AG10803 (cell line): ENCODE results near the gene P2RX3.

ENCODE experiments used
- DNase-seq: peaks from one replicate; pipeline ENCODE4 v3.0.0; 2010; ENCODE audit warnings: low read depth
- H3K4me3 ChIP-seq: 2 replicates; pipeline ENCODE4 v1.5.1; 2011; ENCODE audit warnings: mild to moderate bottlenecking, low read length, control low read depth
- TF ChIP-seq, protein P1 (sequence below): conservative IDR thresholded peaks from 2 replicates; pipeline ENCODE4 v1.5.1; 2011; ENCODE audit warnings: mild to moderate bottlenecking, low read length, control low read depth, inconsistent platforms

The P2RX3 gene

GRCh38 chr11:57394203-57394965, 56.2 kb downstream of the P2RX3 start:
- DNase-seq: no peak
- TF ChIP-seq, protein P1, sequence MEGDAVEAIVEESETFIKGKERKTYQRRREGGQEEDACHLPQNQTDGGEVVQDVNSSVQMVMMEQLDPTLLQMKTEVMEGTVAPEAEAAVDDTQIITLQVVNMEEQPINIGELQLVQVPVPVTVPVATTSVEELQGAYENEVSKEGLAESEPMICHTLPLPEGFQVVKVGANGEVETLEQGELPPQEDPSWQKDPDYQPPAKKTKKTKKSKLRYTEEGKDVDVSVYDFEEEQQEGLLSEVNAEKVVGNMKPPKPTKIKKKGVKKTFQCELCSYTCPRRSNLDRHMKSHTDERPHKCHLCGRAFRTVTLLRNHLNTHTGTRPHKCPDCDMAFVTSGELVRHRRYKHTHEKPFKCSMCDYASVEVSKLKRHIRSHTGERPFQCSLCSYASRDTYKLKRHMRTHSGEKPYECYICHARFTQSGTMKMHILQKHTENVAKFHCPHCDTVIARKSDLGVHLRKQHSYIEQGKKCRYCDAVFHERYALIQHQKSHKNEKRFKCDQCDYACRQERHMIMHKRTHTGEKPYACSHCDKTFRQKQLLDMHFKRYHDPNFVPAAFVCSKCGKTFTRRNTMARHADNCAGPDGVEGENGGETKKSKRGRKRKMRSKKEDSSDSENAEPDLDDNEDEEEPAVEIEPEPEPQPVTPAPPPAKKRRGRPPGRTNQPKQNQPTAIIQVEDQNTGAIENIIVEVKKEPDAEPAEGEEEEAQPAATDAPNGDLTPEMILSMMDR: no peak
- H3K4me3 ChIP-seq: no peak overlapping the region

DNA sequence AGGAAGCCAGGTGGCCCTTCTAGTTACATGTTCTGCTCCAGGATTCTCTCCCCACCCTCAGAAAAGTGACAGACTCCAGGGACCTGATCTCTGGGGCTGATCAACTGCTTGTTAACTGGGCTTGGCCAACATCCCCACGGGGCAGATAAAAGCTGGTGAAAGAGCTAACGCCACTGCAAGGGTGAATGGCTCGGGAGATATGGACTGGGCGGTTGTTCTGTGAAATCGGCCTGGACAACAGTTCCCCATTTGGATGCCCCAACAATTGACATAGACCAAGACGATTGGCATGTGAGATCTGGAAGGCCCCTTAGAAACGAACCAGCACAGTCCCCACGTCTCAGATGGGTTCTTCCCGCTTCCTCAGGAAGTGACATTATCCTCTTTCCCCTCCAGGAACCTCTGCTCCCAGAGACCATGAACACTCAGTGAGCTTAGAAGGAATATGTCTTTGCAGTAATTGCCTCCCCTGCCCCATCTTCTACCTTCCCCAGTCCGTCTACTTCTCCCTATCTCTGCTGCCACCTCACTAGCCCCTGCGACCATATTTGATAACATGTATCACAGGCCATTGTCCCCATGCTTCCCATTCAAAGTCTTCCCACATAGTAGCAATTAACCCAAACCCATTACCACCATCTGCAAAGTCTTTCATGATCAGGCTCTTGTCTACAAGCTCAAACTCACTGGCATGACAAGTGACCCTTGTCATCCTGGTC, 57.9 kb downstream of the P2RX3 start:
- TF ChIP-seq, protein P1: no peak
- DNase-seq: no peak

DNA sequence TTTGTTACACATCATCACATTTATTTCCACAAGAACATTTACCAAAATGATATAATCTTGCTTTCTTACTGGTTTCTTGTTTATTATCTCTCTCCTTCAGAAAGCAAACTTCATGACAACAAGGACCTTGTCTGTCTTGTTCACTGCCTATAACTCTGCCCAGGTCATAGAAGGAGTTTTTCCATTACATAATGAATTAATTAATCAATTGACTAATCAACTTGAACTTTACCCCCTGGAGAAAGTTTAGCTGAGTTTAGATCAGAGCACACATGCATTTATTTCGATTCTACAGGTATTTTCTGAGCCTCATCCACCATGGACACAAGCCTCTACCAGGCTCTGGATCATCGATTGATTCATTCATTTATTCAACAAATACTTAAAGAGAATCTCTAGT, 58.6 kb downstream of the P2RX3 start:
- DNase-seq: no peak
- TF ChIP-seq, protein P1: no peak

More for the DNA sequence above, 57.9 kb downstream of the P2RX3 start:
- H3K4me3 ChIP-seq: no peak overlapping the region

DNA sequence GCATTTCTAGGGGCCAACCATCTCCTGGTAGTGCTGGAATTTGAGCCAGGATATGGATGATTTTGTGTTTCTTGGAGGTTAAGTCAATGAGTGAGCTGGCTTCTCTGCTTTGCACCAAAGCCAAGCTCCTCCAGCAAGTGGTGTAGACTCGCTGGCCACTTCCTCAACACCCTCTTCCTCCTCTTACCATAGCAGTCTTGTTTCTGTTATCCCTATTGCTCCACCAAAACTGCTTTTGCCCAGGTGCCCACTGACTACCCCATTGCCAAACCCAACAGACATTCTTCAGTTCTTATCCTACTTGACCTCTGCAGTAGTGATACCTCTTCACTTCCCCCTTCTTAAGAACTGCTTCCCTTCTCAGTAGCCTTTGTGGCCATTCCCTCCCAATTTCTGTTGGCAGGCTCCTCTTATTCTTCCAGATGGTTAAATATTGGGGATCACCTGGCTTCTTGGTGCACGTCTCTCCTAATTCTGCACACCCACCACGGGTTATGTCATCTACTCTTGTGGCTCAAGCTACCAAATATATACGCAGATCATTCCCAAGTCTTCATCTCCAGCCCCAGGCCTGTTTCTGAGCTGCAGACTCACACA, 59.3 kb downstream of the P2RX3 start:
- TF ChIP-seq, protein P1: no peak
- H3K4me3 ChIP-seq: no peak overlapping the region
- no peak for DNase-seq

More for the DNA sequence above, 58.6 kb downstream of the P2RX3 start:
- H3K4me3 ChIP-seq: no peak overlapping the region

- TF ChIP-seq, protein P1: no peak
- no peak for DNase-seq
Observed at GRCh38 chr11:57399221-57399620, 61.1 kb downstream of the P2RX3 start.

DNA sequence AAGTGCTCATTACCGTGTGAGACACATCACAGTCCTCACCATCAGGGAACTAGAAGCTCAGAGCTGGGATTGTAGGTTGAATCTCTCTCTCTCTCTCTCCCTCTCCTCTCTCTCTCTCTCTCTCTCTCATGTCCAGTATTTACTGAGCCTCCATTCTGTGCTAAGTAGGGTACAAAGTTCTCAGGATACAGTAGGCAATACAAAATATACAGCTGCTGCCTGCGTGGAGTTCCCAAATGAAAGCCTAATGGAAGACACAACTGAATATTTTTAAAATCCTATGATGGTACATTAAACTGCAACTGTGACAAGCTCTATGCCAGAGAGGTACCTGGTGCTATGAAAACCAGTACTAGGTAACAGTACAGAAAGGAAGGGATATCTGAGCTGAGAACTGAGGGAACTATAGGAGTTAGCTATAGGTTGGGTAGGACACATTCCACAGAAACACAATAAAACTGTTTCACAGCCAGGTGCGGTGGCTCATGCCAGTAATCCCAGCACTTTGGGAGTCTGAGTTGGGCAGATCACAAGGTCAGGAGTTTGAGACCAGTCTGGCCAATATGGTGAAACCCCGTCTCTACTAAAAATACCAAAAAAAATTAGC, 61.9 kb downstream of the P2RX3 start:
- TF ChIP-seq, protein P1: no peak
- DNase-seq: no peak
- H3K4me3 ChIP-seq: no peak overlapping the region

More at GRCh38 chr11:57399221-57399620, 61.1 kb downstream of the P2RX3 start:
- no peak overlapping the region for H3K4me3 ChIP-seq
